Common myeloid progenitor, CD34-positive (primary cell): Measurements from ENCODE around the gene CYB5R3.

Experiments used
- CTCF ChIA-PET: fragments of 350-600 bp; sonication (Branson Sonifier 250); formaldehyde crosslinking; loops from one replicate; lab custom pipeline; 2021; ENCODE audit warnings: antibody characterized with exemption; lab: Charles Lee
- POLR2A ChIA-PET: fragments of 350-600 bp; sonication (Branson Sonifier 250); formaldehyde crosslinking; loops from one replicate; lab custom pipeline; 2021; ENCODE audit warnings: antibody characterized with exemption; lab: Charles Lee
- DNase-seq, 3 donors: peaks; one replicate each; pipeline versions ENCODE4 v3.0.0 to v3.0.0-alpha.2; 2013
- H3K27ac ChIP-seq, 2 experiments: 1 replicate in 1 of 2; 2 replicates in 1 of 2; pipeline ENCODE4 v1.7.0; 2013; ENCODE audit warnings: inconsistent platforms in 2 of 2, low read length in 2 of 2, mild to moderate bottlenecking in 2 of 2, low read depth in 1 of 2, moderate library complexity in 1 of 2; ENCODE audit not compliant: severe bottlenecking in 2 of 2, insufficient read depth in 1 of 2, poor library complexity in 1 of 2
- H3K27me3 ChIP-seq, 5 experiments: replicated peaks in 2 of 5; 1 replicate in 3 of 5; 2 replicates in 2 of 5; pipeline versions ENCODE4 v1.6.1 to v1.7.0; 2013; ENCODE audit warnings: low read length in 4 of 5, mild to moderate bottlenecking in 2 of 5, moderate library complexity in 2 of 5, inconsistent platforms in 1 of 5; ENCODE audit not compliant: insufficient read depth in 5 of 5, control insufficient read depth in 4 of 5
- H3K36me3 ChIP-seq, 4 experiments: 1 replicate in 2 of 4; 2 replicates in 2 of 4; pipeline versions ENCODE4 v1.6.1 to v1.7.0; 2013; ENCODE audit warnings: low read length in 3 of 4, control low read depth in 1 of 4, mild to moderate bottlenecking in 1 of 4; ENCODE audit not compliant: control insufficient read depth in 4 of 4, insufficient read depth in 4 of 4
- H3K4me1 ChIP-seq, 4 experiments: 1 replicate in 3 of 4; 2 replicates in 1 of 4; pipeline versions ENCODE4 v1.6.1 to v1.7.1; 2013; ENCODE audit warnings: low read length in 3 of 4, mild to moderate bottlenecking in 3 of 4, control low read depth in 1 of 4, inconsistent platforms in 1 of 4, moderate library complexity in 1 of 4; ENCODE audit not compliant: control insufficient read depth in 4 of 4, insufficient read depth in 4 of 4; ENCODE audit errors: control extremely low read depth in 1 of 4
- H3K4me3 ChIP-seq, 7 experiments: 1 replicate in 4 of 7; 2 replicates in 3 of 7; pipeline versions ENCODE4 v1.5.1 to v1.7.0; 2013; ENCODE audit warnings: mild to moderate bottlenecking in 7 of 7, low read length in 6 of 7, moderate library complexity in 6 of 7, inconsistent platforms in 2 of 7, low read depth in 2 of 7, control low read depth in 1 of 7; ENCODE audit not compliant: insufficient read depth in 4 of 7, control insufficient read depth in 1 of 7; ENCODE audit errors: extremely low read depth in 1 of 7
- H3K9me3 ChIP-seq, 5 experiments: 1 replicate in 4 of 5; 2 replicates in 1 of 5; pipeline versions ENCODE4 v1.6.1 to v1.7.1; 2013; ENCODE audit warnings: low read length in 4 of 5, mild to moderate bottlenecking in 2 of 5, inconsistent platforms in 1 of 5, low read depth in 1 of 5, moderate library complexity in 1 of 5; ENCODE audit not compliant: control insufficient read depth in 4 of 5, insufficient read depth in 2 of 5; ENCODE audit errors: control extremely low read depth in 1 of 5
- WGBS: methylation state at CpG from one replicate; pipeline ENCODE4 v1.1.5; 2013; ENCODE audit not compliant: insufficient coverage; 5-methylcytosine and 5-hydroxymethylcytosine counted together

The CYB5R3 gene

GRCh38 chr22:42637555-42637954 is 11.6 kb downstream of the CYB5R3 start:
- 93% methylated on average over 10 of the region's 12 CpGs for WGBS
- H3K4me1 ChIP-seq: peaks cover 0 to 7% (median 6%) of the 10 kb centered on the region in 4 experiments
- H3K36me3 ChIP-seq: peaks cover 7 to 28% (median 23%) of the 10 kb centered on the region in 4 experiments
- H3K27ac ChIP-seq: no peak overlapping the region
- no peak overlapping the region for H3K4me3 ChIP-seq
- CTCF ChIA-PET: interaction anchor here (1.2 to 2.0 kb wide), 4 partner anchors 10 to 26 kb away, joined by 4 to 8 read pairs (median 6); no protein-coding TSS in a partner anchor
- no peak for DNase-seq
- POLR2A ChIA-PET: interaction anchor here (0.6 to 0.9 kb wide), 2 partner anchors 12 to 22 kb away, joined by 3 read pairs; partner anchors contain the start of gene CYB5R3
- H3K27me3 ChIP-seq: no peaks in the 10 kb centered on the region
- no peaks in the 10 kb centered on the region for H3K9me3 ChIP-seq

DNA sequence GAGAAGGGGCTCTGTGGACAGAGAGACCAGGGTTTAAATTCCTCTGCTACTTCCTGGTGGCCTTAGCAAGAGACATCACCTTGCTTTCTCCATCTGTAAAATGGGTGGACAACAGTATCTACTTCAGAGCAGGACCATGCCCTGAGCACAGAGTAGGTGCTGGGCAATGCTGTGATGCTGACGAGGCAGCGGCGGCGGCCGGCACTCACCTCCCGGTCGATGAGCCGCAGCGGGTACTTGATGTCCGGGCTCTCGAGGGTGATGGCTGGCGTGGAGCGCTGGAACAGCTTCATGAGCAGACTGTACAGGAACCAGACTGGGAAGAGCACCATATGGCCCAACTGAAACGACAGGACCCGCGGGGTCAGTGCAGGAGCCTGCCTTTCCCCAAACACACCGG is 12.7 kb downstream of the CYB5R3 start:
- Histone ChIP-seq H3K36me3 (peaks cover 9 to 39% (median 33%) of the 10 kb centered on the region in 4 experiments), H3K27ac (no peak overlapping the region), H3K27me3 (no peaks in the 10 kb centered on the region), H3K4me3 (no peak overlapping the region), H3K4me1 (no peaks in the 10 kb centered on the region), H3K9me3 (no peaks in the 10 kb centered on the region)
- DNase-seq: no peak
- POLR2A ChIA-PET: no interaction called here
- 98% methylated on average over 17 of the region's 17 CpGs for WGBS
- CTCF ChIA-PET: interaction anchor here (1.3 to 1.4 kb wide), 3 partner anchors 11 to 164 kb away, joined by 3 to 8 read pairs (median 4); no protein-coding TSS in a partner anchor

- peaks cover 9 to 48% (median 42%) of the 10 kb centered on the region in 4 experiments for H3K36me3 ChIP-seq
- no peaks in the 10 kb centered on the region for H3K27me3 ChIP-seq
- no peak for DNase-seq
- H3K27ac ChIP-seq: no peak overlapping the region
- 100% methylated on average over 2 of the region's 3 CpGs for WGBS
- no peaks in the 10 kb centered on the region for H3K9me3 ChIP-seq
- no peak overlapping the region for H3K4me3 ChIP-seq
- ChIA-PET POLR2A (no interaction called here), CTCF (interaction anchor here (1.0 to 1.3 kb wide), 2 partner anchors 9 to 11 kb away, joined by 3 read pairs; no protein-coding TSS in a partner anchor)
- H3K4me1 ChIP-seq: no peaks in the 10 kb centered on the region
These were observed 13.7 kb downstream of the CYB5R3 start for GRCh38 chr22:42635531-42635930.

GRCh38 chr22:42633013-42633412 is 16.2 kb downstream of the CYB5R3 start:
- CTCF ChIA-PET: interaction anchor here (1.3 to 3.1 kb wide), 4 partner anchors 9 to 11 kb away, joined by 4 to 16 read pairs (median 4); no protein-coding TSS in a partner anchor
- Histone ChIP-seq H3K4me3 (no peak overlapping the region), H3K27ac (no peak overlapping the region), H3K36me3 (peaks cover 9 to 72% (median 57%) of the 10 kb centered on the region in 4 experiments), H3K4me1 (no peaks in the 10 kb centered on the region), H3K9me3 (no peaks in the 10 kb centered on the region), H3K27me3 (no peaks in the 10 kb centered on the region)
- POLR2A ChIA-PET: no interaction called here
- 96% methylated on average over 8 of the region's 9 CpGs for WGBS
- no peak for DNase-seq

GRCh38 chr22:42632096-42632495 is 17.1 kb downstream of the CYB5R3 start:
- H3K27ac ChIP-seq: no peak overlapping the region
- no peaks in the 10 kb centered on the region for H3K4me1 ChIP-seq
- CTCF ChIA-PET: interaction anchor here (1.0 to 3.1 kb wide), 5 partner anchors 9 to 12 kb away, joined by 3 to 16 read pairs (median 4); partner anchors contain the start of gene ATP5MGL
- H3K4me3 ChIP-seq: no peak overlapping the region
- POLR2A ChIA-PET: no interaction called here
- 89% methylated on average over 12 of the region's 13 CpGs for WGBS
- H3K27me3 ChIP-seq: no peaks in the 10 kb centered on the region
- no peak for DNase-seq
- peaks cover 10 to 79% (median 63%) of the 10 kb centered on the region in 4 experiments for H3K36me3 ChIP-seq
- no peaks in the 10 kb centered on the region for H3K9me3 ChIP-seq

DNA sequence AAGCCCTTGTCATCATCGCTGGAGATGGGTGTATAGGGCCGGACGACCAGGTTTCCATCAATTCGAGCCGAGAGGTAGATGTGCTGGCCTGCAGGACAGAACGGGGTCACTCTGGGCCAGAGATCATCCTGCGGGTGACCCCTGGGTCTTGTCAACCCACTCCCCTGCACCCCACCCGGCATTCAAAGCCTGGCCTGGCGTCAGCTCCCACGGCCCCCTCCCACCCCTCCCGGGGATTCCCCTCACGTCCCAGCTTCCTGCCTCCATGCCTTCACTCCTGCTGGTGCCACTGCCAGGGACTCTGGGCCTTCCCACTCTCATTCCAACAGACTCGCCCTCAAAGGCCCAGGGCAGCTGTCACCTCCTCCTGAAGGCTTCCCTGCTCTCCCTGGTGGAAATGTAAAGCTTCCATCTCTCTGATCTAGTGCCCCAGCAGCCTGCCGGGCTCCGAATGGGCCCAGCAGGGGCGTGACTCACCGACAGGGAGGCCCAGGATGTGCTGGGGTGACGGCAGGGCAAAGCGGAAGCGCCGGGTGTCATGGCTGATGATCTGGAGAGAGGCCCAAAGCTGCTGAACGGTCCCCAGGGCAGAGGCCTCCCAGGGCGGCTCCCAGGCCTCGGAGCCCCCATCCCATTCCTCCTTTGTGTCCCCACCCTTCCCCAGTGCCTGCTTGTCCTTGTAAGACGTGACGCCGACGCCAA is 18.1 kb downstream of the CYB5R3 start:
- no peak for DNase-seq
- ChIA-PET CTCF (interaction anchor here (0.5 to 3.1 kb wide), 3 partner anchors 9 to 36 kb away, joined by 3 to 16 read pairs (median 4); no protein-coding TSS in a partner anchor), POLR2A (interaction anchor here (0.7 kb wide), 1 partner anchor 12 kb away, joined by 3 read pairs; no protein-coding TSS in a partner anchor)
- WGBS: 96% methylated on average over 21 of the region's 28 CpGs
- Histone ChIP-seq H3K36me3 (peaks cover 12 to 81% (median 61%) of the 10 kb centered on the region in 4 experiments), H3K4me3 (no peak overlapping the region), H3K4me1 (no peaks in the 10 kb centered on the region), H3K27ac (no peak overlapping the region), H3K27me3 (no peaks in the 10 kb centered on the region), H3K9me3 (no peaks in the 10 kb centered on the region)

GRCh38 chr22:42630211-42630610 is 19.0 kb downstream of the CYB5R3 start:
- H3K4me1 ChIP-seq: no peaks in the 10 kb centered on the region
- no peak for DNase-seq
- POLR2A ChIA-PET: no interaction called here
- H3K27me3 ChIP-seq: no peaks in the 10 kb centered on the region
- no peaks in the 10 kb centered on the region for H3K9me3 ChIP-seq
- CTCF ChIA-PET: no interaction called here
- 98% methylated on average over 17 of the region's 18 CpGs for WGBS
- no peak overlapping the region for H3K27ac ChIP-seq
- peaks cover 7 to 79% (median 58%) of the 10 kb centered on the region in 4 experiments for H3K36me3 ChIP-seq
- no peak overlapping the region for H3K4me3 ChIP-seq
